HepG2 (cell line): ENCODE results near the gene ITM2B. TPM values are rescaled to one million over a fixed set of nuclear protein-coding genes. Genes with fewer than 3 reads are reported as not detected.
A peak's percentile ranks its signal among the peaks of the same experiment; 100 is the strongest.

Source experiments
- ARNT ChIP-seq: fragments of 450-650 bp; IDR thresholded peaks from 2 replicates; pipeline ENCODE4 v1.6.1; 2017
- ELF3 ChIP-seq: IDR thresholded peaks from 2 replicates; pipeline ENCODE4 v1.6.1; 2016; ENCODE audit warnings: missing genetic modification reagents, missing compliant biosample characterization
- GATA4 ChIP-seq: sonication (generic); IDR thresholded peaks from 2 replicates; pipeline ENCODE4 v1.6.1; 2016; ENCODE audit warnings: antibody characterized with exemption, low read depth, borderline replicate concordance
- LCORL ChIP-seq, 2 experiments: fragments of 450-650 bp in 1 of 2; sonication (generic) in 1 of 2; formaldehyde crosslinking in 1 of 2; IDR thresholded peaks; 2 replicates each; pipeline versions ENCODE4 v1.5.0 to v1.6.1; 2017 to 2020; ENCODE audit warnings: antibody characterized with exemption in 1 of 2, missing genetic modification reagents in 1 of 2
- NCOA5 ChIP-seq: sonication (generic); formaldehyde crosslinking; IDR thresholded peaks from 2 replicates; pipeline ENCODE4 v1.4.0; 2020; ENCODE audit warnings: missing genetic modification reagents
- NKX3-1 ChIP-seq: sonication (generic); formaldehyde crosslinking; IDR thresholded peaks from 2 replicates; pipeline ENCODE4 v1.5.0; 2020; ENCODE audit warnings: missing genetic modification reagents
- NR1H2 ChIP-seq: sonication (generic); formaldehyde crosslinking; IDR thresholded peaks from 2 replicates; pipeline ENCODE4 v1.8.1; 2022; ENCODE audit warnings: low read depth, missing genetic modification reagents, borderline replicate concordance
- PCBP1 ChIP-seq: fragments of 200-400 bp; formaldehyde crosslinking; IDR thresholded peaks from 2 replicates; pipeline ENCODE4 v1.6.1; 2017; ENCODE audit warnings: mild to moderate bottlenecking, low read depth, low read length, borderline replicate concordance
- SAFB2 ChIP-seq: sonication (generic); formaldehyde crosslinking; IDR thresholded peaks from 2 replicates; pipeline ENCODE4 v1.5.1; 2020; ENCODE audit warnings: missing genetic modification reagents, low read depth, mild to moderate bottlenecking, borderline replicate concordance
- SALL1 ChIP-seq: sonication (generic); formaldehyde crosslinking; IDR thresholded peaks from 2 replicates; pipeline ENCODE4 v1.8.0; 2022; ENCODE audit warnings: mild to moderate bottlenecking, missing genetic modification reagents
- SNAPC2 ChIP-seq: sonication (generic); formaldehyde crosslinking; IDR thresholded peaks from 2 replicates; pipeline ENCODE4 v1.8.1; 2022; ENCODE audit warnings: mild to moderate bottlenecking, missing genetic modification reagents
- SP1 ChIP-seq, 2 experiments: fragments of 450-650 bp in 1 of 2; sonication (generic) in 1 of 2; formaldehyde crosslinking in 1 of 2; IDR thresholded peaks; 2 replicates each; pipeline versions ENCODE4 v1.4.0 to v1.6.1; 2016 to 2020; ENCODE audit warnings: missing genetic modification reagents in 1 of 2
- TCF7 ChIP-seq: sonication (generic); IDR thresholded peaks from 2 replicates; pipeline ENCODE4 v1.6.1; 2016; ENCODE audit warnings: antibody characterized with exemption, low read depth
- ZNF335 ChIP-seq: sonication (generic); formaldehyde crosslinking; IDR thresholded peaks from 2 replicates; pipeline ENCODE4 v1.4.0; 2020; ENCODE audit warnings: missing genetic modification reagents
- ZNF746 ChIP-seq: sonication (generic); formaldehyde crosslinking; IDR thresholded peaks from 2 replicates; pipeline ENCODE4 v1.8.0; 2022; ENCODE audit warnings: mild to moderate bottlenecking, missing genetic modification reagents
- ZNF766 ChIP-seq: sonication (generic); formaldehyde crosslinking; IDR thresholded peaks from 2 replicates; pipeline ENCODE4 v1.5.0; 2020; ENCODE audit warnings: missing genetic modification reagents, borderline replicate concordance
- polyA plus RNA-seq, 8 experiments: library from polyadenylated mRNA; depleted of rRNA in 3 of 8; stranded (reverse) in 7 of 8; unstranded in 1 of 8; fragments of >200 nt; fragmentation: Illumina TruSeq in 4 of 8; extraction: Trizol in 4 of 8; gene quantifications; 2 replicates each; pipeline versions ENCODE4 v1.2.1 to v1.2.3, GENCODE V29; 2011 to 2016; ENCODE audit warnings: low read depth in 4 of 8, missing spikeins in 1 of 8, mixed read lengths in 1 of 8; ENCODE audit not compliant: insufficient read depth in 1 of 8
- total RNA-seq, 5 experiments: library from RNA; depleted of rRNA; stranded (reverse); fragments of >200 nt; fragmentation: Illumina TruSeq; extraction: Trizol; gene quantifications; 2 replicates each; pipeline ENCODE4 v1.2.3, GENCODE V29; 2016; ENCODE audit warnings: low read depth in 1 of 5
- TF ChIP-seq, protein P1 (sequence below): sonication (generic); formaldehyde crosslinking; IDR thresholded peaks from 2 replicates; pipeline ENCODE4 v1.5.0; 2020; ENCODE audit warnings: missing genetic modification reagents, mild to moderate bottlenecking, borderline replicate concordance
- TF ChIP-seq, protein P2 (sequence below), 2 experiments: sonication (generic) in 1 of 2; formaldehyde crosslinking in 1 of 2; IDR thresholded peaks; 2 replicates each; pipeline versions ENCODE4 v1.6.1 to v1.9.0; 2014 to 2022; ENCODE audit warnings: antibody characterized with exemption in 1 of 2, borderline replicate concordance in 1 of 2, inconsistent platforms in 1 of 2, low read depth in 1 of 2, missing genetic modification reagents in 1 of 2
- TF ChIP-seq, protein P3 (sequence below): IDR thresholded peaks from 2 replicates; pipeline ENCODE4 v1.6.1; 2016; ENCODE audit warnings: low read depth, borderline replicate concordance
- TF ChIP-seq, protein P4 (sequence below): IDR thresholded peaks from 2 replicates; pipeline ENCODE4 v1.6.1; 2016
- TF ChIP-seq, protein P5 (sequence below): IDR thresholded peaks from 2 replicates; pipeline ENCODE4 v1.6.1; 2016; ENCODE audit warnings: mild to moderate bottlenecking, missing biosample characterization, missing genetic modification reagents

The ITM2B gene
- total and polyA plus RNA-seq, 2 of the 13 experiments (the other 11 are each of a cell fraction or from before 2014, with no cell fraction given): 158 to 373 TPM

DNA sequence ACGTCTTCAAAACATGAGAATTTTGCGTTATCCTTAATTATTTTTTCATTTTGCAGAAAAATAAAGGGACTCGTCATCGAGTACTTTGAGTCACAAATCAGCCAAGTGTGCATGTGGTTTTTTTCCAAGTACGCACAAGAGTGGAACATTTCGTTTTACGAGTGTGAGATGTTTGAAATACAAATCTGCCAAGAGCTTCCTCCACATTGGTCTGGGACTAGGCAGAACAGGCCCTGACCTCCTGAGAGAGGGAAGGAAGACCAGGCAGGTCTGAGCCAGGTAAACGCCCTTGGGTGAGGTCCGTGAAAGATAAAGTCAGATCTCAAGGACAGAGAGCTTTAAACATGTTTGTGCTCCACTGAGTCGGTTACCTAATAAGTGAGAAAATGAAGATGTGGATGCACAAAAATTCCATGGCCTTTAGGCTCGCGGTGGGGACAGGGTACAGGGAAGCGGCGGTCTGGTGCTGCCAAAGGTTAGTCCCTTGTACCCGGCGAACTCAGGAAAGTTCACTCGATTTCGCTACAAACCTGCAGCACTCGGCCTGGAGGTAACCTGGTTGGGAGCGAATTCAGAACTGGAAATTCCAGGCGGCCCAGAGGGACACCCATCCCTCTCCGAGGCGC, 473 bp upstream of the ITM2B start (continued):
- TF ChIP-seq, protein P1, sequence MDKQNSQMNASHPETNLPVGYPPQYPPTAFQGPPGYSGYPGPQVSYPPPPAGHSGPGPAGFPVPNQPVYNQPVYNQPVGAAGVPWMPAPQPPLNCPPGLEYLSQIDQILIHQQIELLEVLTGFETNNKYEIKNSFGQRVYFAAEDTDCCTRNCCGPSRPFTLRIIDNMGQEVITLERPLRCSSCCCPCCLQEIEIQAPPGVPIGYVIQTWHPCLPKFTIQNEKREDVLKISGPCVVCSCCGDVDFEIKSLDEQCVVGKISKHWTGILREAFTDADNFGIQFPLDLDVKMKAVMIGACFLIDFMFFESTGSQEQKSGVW (CRISPR knock-in tag): no peak
- TF ChIP-seq, protein P2, sequence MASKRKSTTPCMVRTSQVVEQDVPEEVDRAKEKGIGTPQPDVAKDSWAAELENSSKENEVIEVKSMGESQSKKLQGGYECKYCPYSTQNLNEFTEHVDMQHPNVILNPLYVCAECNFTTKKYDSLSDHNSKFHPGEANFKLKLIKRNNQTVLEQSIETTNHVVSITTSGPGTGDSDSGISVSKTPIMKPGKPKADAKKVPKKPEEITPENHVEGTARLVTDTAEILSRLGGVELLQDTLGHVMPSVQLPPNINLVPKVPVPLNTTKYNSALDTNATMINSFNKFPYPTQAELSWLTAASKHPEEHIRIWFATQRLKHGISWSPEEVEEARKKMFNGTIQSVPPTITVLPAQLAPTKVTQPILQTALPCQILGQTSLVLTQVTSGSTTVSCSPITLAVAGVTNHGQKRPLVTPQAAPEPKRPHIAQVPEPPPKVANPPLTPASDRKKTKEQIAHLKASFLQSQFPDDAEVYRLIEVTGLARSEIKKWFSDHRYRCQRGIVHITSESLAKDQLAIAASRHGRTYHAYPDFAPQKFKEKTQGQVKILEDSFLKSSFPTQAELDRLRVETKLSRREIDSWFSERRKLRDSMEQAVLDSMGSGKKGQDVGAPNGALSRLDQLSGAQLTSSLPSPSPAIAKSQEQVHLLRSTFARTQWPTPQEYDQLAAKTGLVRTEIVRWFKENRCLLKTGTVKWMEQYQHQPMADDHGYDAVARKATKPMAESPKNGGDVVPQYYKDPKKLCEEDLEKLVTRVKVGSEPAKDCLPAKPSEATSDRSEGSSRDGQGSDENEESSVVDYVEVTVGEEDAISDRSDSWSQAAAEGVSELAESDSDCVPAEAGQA (IDR thresholded peaks at IDR 0.05; ENCODE audit: low read depth): no peak
- TF ChIP-seq, protein P2 (CRISPR knock-in tag; IDR thresholded peaks at IDR 0.05; ENCODE audit: borderline replicate concordance): no peak
- TF ChIP-seq SAFB2 (no peak), TCF7 (no peak), PCBP1 (no peak), SNAPC2 (CRISPR knock-in tag) (no peak), NCOA5 (no peak), NKX3-1 (CRISPR knock-in tag) (0 out of 2 replicates have a peak, but pooled peaks have one; percentile 11), NR1H2 (CRISPR knock-in tag) (no peak), SALL1 (CRISPR knock-in tag) (peak; percentile 44; the same call in 1 of the 2 replicates), ZNF766 (CRISPR knock-in tag) (0 out of 2 replicates have a peak, but pooled peaks have one; percentile 5), LCORL (IDR thresholded peaks at IDR 0.05) (no peak; the same call in 1 of the 2 replicates), LCORL (CRISPR knock-in tag; IDR thresholded peaks at IDR 0.05) (no peak; the same call in none of the 2 replicates), ZNF335 (CRISPR knock-in tag) (peak; percentile 68), ARNT (no peak), ELF3 (CRISPR knock-in tag) (peak; percentile 51; the same call in 1 of the 2 replicates), ZNF746 (CRISPR knock-in tag) (peak; percentile 50; the same call in 1 of the 2 replicates), GATA4 (no peak), SP1 (IDR thresholded peaks at IDR 0.05) (no peak), SP1 (CRISPR knock-in tag; IDR thresholded peaks at IDR 0.05) (no peak)
- TF ChIP-seq, protein P3, sequence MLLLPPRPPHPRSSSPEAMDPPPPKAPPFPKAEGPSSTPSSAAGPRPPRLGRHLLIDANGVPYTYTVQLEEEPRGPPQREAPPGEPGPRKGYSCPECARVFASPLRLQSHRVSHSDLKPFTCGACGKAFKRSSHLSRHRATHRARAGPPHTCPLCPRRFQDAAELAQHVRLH (CRISPR knock-in tag): no peak
- TF ChIP-seq, protein P4, sequence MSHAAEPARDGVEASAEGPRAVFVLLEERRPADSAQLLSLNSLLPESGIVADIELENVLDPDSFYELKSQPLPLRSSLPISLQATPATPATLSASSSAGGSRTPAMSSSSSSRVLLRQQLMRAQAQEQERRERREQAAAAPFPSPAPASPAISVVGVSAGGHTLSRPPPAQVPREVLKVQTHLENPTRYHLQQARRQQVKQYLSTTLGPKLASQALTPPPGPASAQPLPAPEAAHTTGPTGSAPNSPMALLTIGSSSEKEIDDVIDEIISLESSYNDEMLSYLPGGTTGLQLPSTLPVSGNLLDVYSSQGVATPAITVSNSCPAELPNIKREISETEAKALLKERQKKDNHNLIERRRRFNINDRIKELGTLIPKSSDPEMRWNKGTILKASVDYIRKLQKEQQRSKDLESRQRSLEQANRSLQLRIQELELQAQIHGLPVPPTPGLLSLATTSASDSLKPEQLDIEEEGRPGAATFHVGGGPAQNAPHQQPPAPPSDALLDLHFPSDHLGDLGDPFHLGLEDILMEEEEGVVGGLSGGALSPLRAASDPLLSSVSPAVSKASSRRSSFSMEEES: no peak
- TF ChIP-seq, protein P5, sequence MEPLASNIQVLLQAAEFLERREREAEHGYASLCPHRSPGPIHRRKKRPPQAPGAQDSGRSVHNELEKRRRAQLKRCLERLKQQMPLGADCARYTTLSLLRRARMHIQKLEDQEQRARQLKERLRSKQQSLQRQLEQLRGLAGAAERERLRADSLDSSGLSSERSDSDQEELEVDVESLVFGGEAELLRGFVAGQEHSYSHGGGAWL: 0 out of 2 replicates have a peak, but pooled peaks have one; percentile 33
